ENCODE measurements around the gene TTLL8.

DNA sequence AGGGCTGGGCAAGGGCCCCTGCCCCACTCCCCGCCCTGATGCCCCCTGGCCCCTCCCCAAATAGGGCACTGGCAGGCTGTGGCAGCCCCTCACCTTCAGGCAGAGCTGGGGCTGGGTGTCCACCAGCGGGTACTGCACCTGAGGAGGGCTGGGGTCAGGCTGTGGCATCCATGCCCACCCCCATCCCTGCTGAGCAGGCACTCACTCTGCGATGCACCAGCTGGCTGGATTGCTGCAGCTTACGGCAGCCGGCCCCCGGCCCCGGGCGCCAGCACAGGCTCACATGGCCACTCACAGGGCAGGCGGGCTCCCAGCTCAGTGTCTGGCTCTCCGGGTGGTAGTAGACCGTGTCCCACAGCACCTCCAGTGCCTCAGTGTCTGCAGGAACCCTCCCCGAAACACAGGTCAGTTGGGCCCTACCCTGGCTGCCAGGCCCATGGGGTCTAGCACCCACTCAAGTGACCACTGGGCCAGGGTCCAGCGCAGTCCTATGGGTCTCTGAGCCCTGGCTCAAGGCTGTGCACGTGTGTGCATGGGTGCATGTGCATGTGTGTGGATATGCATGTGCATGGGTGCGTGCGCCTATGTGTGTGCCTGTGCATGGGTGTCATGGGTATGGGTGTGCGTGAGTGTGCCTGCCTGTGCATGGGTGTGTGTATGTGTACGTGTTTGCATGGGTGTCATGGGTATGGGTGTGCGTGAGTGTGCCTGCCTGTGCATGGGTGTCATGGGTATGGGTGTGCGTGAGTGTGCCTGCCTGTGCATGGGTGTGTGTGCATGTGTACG, 60.0 kb downstream of the TTLL8 start:
- TF ChIP-seq POLR2AphosphoS5 (IDR thresholded peaks at IDR 0.05; ENCODE audit: low read depth, low read length) (no peak), TAF1 (IDR thresholded peaks at IDR 0.05; ENCODE audit: borderline replicate concordance, insufficient read depth, low read length) (no peak)
- TF ChIP-seq, protein P1, sequence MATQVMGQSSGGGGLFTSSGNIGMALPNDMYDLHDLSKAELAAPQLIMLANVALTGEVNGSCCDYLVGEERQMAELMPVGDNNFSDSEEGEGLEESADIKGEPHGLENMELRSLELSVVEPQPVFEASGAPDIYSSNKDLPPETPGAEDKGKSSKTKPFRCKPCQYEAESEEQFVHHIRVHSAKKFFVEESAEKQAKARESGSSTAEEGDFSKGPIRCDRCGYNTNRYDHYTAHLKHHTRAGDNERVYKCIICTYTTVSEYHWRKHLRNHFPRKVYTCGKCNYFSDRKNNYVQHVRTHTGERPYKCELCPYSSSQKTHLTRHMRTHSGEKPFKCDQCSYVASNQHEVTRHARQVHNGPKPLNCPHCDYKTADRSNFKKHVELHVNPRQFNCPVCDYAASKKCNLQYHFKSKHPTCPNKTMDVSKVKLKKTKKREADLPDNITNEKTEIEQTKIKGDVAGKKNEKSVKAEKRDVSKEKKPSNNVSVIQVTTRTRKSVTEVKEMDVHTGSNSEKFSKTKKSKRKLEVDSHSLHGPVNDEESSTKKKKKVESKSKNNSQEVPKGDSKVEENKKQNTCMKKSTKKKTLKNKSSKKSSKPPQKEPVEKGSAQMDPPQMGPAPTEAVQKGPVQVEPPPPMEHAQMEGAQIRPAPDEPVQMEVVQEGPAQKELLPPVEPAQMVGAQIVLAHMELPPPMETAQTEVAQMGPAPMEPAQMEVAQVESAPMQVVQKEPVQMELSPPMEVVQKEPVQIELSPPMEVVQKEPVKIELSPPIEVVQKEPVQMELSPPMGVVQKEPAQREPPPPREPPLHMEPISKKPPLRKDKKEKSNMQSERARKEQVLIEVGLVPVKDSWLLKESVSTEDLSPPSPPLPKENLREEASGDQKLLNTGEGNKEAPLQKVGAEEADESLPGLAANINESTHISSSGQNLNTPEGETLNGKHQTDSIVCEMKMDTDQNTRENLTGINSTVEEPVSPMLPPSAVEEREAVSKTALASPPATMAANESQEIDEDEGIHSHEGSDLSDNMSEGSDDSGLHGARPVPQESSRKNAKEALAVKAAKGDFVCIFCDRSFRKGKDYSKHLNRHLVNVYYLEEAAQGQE (IDR thresholded peaks at IDR 0.05; ENCODE audit: insufficient read depth in 1 of 2, low read depth in 2 of 2, low read length in 2 of 2), result no peak

All from PFSK-1 (cell line).